OCI-LY1 (cell line): Measurements from ENCODE around the gene BCKDK.

ENCODE experiments used
- EZH2 ChIP-seq: fragments of 200-600 bp; sonication (generic), shearing (Covaris generic); IDR thresholded peaks from 2 replicates; pipeline ENCODE4 v1.8.0; 2017; ENCODE audit warnings: borderline replicate concordance, mixed run types, mild to moderate bottlenecking, antibody characterized with exemption, low read length, moderate library complexity, mixed read lengths
- TF ChIP-seq, protein P1 (sequence below): fragments of 200-600 bp; sonication (generic), shearing (Covaris generic); IDR thresholded peaks from 2 replicates; pipeline ENCODE4 v1.5.1; 2017; ENCODE audit warnings: mild to moderate bottlenecking, antibody characterized with exemption, low read length, moderate library complexity, mixed read lengths

- TF ChIP-seq, protein P1, sequence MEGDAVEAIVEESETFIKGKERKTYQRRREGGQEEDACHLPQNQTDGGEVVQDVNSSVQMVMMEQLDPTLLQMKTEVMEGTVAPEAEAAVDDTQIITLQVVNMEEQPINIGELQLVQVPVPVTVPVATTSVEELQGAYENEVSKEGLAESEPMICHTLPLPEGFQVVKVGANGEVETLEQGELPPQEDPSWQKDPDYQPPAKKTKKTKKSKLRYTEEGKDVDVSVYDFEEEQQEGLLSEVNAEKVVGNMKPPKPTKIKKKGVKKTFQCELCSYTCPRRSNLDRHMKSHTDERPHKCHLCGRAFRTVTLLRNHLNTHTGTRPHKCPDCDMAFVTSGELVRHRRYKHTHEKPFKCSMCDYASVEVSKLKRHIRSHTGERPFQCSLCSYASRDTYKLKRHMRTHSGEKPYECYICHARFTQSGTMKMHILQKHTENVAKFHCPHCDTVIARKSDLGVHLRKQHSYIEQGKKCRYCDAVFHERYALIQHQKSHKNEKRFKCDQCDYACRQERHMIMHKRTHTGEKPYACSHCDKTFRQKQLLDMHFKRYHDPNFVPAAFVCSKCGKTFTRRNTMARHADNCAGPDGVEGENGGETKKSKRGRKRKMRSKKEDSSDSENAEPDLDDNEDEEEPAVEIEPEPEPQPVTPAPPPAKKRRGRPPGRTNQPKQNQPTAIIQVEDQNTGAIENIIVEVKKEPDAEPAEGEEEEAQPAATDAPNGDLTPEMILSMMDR: no peak
- no peak for TF ChIP-seq EZH2
Measured at GRCh38 chr16:31085873-31086628, 22.1 kb upstream of the BCKDK start.
